ENCODE measurements around the gene OPN4.

OPN4 gene

DNA sequence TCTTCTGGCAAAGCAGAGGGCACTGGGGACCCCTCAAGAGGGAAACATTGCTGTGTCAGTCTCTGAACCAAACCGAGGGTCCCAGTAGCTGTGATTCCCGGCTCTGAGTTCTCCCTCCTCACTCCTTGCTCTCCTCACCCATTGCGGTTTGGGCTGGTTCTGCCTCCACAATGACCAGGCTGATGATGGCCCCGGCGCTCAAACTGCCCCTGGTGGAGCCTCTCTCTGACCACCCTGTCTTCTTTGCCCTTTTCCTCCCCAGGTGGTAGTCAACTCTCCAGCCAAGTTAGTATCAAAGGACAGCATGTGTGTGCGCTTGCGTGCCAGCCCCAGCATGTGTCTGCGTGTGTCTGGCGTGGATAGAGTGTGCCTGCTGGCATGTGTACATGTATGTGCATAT is 31.1 kb downstream of the OPN4 start:
- DNase-seq (ENCODE audit: low read depth), result no peak
- TF ChIP-seq, protein P1, sequence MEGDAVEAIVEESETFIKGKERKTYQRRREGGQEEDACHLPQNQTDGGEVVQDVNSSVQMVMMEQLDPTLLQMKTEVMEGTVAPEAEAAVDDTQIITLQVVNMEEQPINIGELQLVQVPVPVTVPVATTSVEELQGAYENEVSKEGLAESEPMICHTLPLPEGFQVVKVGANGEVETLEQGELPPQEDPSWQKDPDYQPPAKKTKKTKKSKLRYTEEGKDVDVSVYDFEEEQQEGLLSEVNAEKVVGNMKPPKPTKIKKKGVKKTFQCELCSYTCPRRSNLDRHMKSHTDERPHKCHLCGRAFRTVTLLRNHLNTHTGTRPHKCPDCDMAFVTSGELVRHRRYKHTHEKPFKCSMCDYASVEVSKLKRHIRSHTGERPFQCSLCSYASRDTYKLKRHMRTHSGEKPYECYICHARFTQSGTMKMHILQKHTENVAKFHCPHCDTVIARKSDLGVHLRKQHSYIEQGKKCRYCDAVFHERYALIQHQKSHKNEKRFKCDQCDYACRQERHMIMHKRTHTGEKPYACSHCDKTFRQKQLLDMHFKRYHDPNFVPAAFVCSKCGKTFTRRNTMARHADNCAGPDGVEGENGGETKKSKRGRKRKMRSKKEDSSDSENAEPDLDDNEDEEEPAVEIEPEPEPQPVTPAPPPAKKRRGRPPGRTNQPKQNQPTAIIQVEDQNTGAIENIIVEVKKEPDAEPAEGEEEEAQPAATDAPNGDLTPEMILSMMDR (IDR thresholded peaks at IDR 0.05; ENCODE audit: control insufficient read depth, insufficient read depth, low read depth, low read length, missing control alignments), result no peak
- no peak overlapping the region for H3K4me3 ChIP-seq (ENCODE audit: control insufficient read depth, low read depth, low read length)

GRCh38 chr10:86685893-86686632 is 31.7 kb downstream of the OPN4 start:
- TF ChIP-seq, protein P1 (IDR thresholded peaks at IDR 0.05; ENCODE audit: control insufficient read depth, insufficient read depth, low read depth, low read length, missing control alignments), result no peak
- DNase-seq (ENCODE audit: low read depth), result no peak
- H3K4me3 ChIP-seq (ENCODE audit: control insufficient read depth, low read depth, low read length), result no peak overlapping the region

DNA sequence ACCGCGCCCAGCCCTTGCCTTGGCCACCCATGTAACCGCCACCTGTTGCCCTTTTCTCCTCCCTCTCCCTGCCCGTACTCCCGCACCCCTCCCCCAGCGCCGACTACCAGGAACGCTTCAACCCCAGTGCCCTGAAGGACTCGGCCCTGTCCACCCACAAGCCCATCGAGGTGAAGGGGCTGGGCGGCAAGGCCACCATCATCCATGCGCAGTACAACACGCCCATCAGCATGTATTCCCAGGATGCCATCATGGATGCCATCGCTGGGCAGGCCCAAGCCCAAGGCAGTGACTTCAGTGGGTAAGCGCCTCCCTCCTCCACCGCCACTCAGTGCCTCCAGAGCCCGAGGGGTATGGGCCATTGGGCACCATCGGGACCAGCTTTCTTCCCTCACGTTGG is 32.6 kb downstream of the OPN4 start:
- no peak for DNase-seq (ENCODE audit: low read depth)
- H3K4me3 ChIP-seq (ENCODE audit: control insufficient read depth, low read depth, low read length), result no peak overlapping the region
- TF ChIP-seq, protein P1 (IDR thresholded peaks at IDR 0.05; ENCODE audit: control insufficient read depth, insufficient read depth, low read depth, low read length, missing control alignments), result no peak

- peak; percentile 51 for DNase-seq (ENCODE audit: low read depth)
- TF ChIP-seq, protein P1 (IDR thresholded peaks at IDR 0.05; ENCODE audit: control insufficient read depth, insufficient read depth, low read depth, low read length, missing control alignments), result no peak
Measured at GRCh38 chr10:86687750-86688149, 33.4 kb downstream of the OPN4 start.

DNA sequence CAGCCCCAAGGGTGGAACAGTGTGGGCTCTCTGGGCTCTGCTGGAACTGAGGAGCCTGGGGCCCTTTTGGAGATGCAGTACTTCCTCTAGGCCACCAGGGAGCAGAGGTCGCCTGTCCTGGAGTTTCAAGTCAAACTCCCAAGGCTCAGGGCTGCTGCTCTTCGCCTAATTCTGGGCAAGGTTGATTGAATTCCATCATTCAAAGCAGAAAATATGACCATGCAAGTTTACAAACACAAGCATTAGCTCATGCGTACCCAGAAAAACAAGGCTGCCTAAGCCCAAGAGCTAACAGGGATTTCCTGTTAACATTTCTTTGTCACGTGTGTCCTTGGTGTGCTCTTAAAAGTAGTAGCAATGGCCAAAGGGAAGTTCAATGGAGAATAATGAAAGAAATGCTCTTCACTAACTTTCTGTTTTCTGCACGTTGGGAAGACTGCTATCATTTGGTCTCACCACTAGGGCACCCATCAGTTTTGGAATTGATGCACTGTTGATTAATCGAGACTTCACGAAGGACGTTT is 34.1 kb downstream of the OPN4 start:
- no peak overlapping the region for H3K4me3 ChIP-seq (ENCODE audit: control insufficient read depth, low read depth, low read length)
- DNase-seq (ENCODE audit: low read depth), result peak; percentile 17
- TF ChIP-seq, protein P1 (IDR thresholded peaks at IDR 0.05; ENCODE audit: control insufficient read depth, insufficient read depth, low read depth, low read length, missing control alignments), result peak; percentile 90

More at GRCh38 chr10:86687750-86688149, 33.4 kb downstream of the OPN4 start:
- no peak overlapping the region for H3K4me3 ChIP-seq (ENCODE audit: control insufficient read depth, low read depth, low read length)

GRCh38 chr10:86689146-86689545 is 34.8 kb downstream of the OPN4 start:
- TF ChIP-seq, protein P1 (IDR thresholded peaks at IDR 0.05; ENCODE audit: control insufficient read depth, insufficient read depth, low read depth, low read length, missing control alignments), result no peak
- no peak overlapping the region for H3K4me3 ChIP-seq (ENCODE audit: control insufficient read depth, low read depth, low read length)
- no peak for DNase-seq (ENCODE audit: low read depth)

Data from AG09309 (cell line).